Measurements from ENCODE around the gene OR51T1.

Gene OR51T1

GRCh38 chr11:4916581-4916980 lies 34.9 kb downstream of the OR51T1 start:
- no peak overlapping the region for H2AFZ ChIP-seq (ENCODE audit: low read depth, low read length)
- no peaks in the 10 kb centered on the region for H3K27me3 ChIP-seq (ENCODE audit: control insufficient read depth in 1 of 2, insufficient read depth in 1 of 2, low read length in 2 of 2)
- H3K4me2 ChIP-seq (ENCODE audit: low read length, poor library complexity, severe bottlenecking), result no peak overlapping the region
- no peak overlapping the region for H3K4ac ChIP-seq (ENCODE audit: low read depth in 1 of 2, low read length in 2 of 2)
- H3K79me1 ChIP-seq (replicated peaks; ENCODE audit: low read length, poor library complexity, severe bottlenecking), result no peaks in the 10 kb centered on the region
- no peak overlapping the region for H3K27ac ChIP-seq (ENCODE audit: low read length, poor library complexity, severe bottlenecking)
- no peak overlapping the region for H2BK15ac ChIP-seq (ENCODE audit: low read depth, poor library complexity, severe bottlenecking)
- no peak overlapping the region for H2BK12ac ChIP-seq (ENCODE audit: low read length in 2 of 2)
- H4K91ac ChIP-seq (ENCODE audit: low read length), result no peak overlapping the region
- no peaks in the 10 kb centered on the region for H3K9me3 ChIP-seq (ENCODE audit: control insufficient read depth, low read length)
- H3K18ac ChIP-seq (ENCODE audit: low read depth in 1 of 2, low read length in 2 of 2), result no peak overlapping the region
- H2AK5ac ChIP-seq (ENCODE audit: low read length, severe bottlenecking), result no peak overlapping the region
- no peak overlapping the region for H3K4me3 ChIP-seq (ENCODE audit: insufficient read depth in 1 of 2, low read depth in 1 of 2, low read length in 2 of 2)
- H2BK5ac ChIP-seq (ENCODE audit: low read depth, low read length, poor library complexity, severe bottlenecking), result no peak overlapping the region
- H4K8ac ChIP-seq (ENCODE audit: low read length), result no peak overlapping the region
- DNase-seq, result no peak
- no peak overlapping the region for H2BK120ac ChIP-seq (ENCODE audit: low read depth, low read length)
- no peak overlapping the region for H3K9ac ChIP-seq (ENCODE audit: low read length)
- no peak overlapping the region for H3K23ac ChIP-seq (ENCODE audit: low read length in 2 of 2)
- no peaks in the 10 kb centered on the region for H3K36me3 ChIP-seq (ENCODE audit: control insufficient read depth in 1 of 2, insufficient read depth in 2 of 2, low read depth in 1 of 2, low read length in 2 of 2)
- H3K14ac ChIP-seq (ENCODE audit: low read length in 2 of 2), result no peak overlapping the region
- H3K4me1 ChIP-seq (ENCODE audit: control insufficient read depth, insufficient read depth, low read depth, low read length), result no peaks in the 10 kb centered on the region

- no peak within 1 kb of the TSS for H3K4me3 ChIP-seq (ENCODE audit: insufficient read depth in 1 of 2, low read depth in 1 of 2, low read length in 2 of 2)
Observed at GRCh38 chr11:4919250-4919649, 37.5 kb downstream of the OR51T1 start, which contains the start of gene OR51G2. Gene OR51G2 (minus strand): TSS chr11:4919350. CDS start chr11:4915663, 3,687 bp downstream.

GRCh38 chr11:4921796-4922195 lies 40.1 kb downstream of the OR51T1 start:
- Histone ChIP-seq H3K36me3 (ENCODE audit: control insufficient read depth in 1 of 2, insufficient read depth in 2 of 2, low read depth in 1 of 2, low read length in 2 of 2) (no peaks in the 10 kb centered on the region), H3K4me1 (ENCODE audit: control insufficient read depth, insufficient read depth, low read depth, low read length) (no peaks in the 10 kb centered on the region), H3K79me1 (replicated peaks; ENCODE audit: low read length, poor library complexity, severe bottlenecking) (no peaks in the 10 kb centered on the region), H2BK12ac (ENCODE audit: low read length in 2 of 2) (no peak overlapping the region), H3K4ac (ENCODE audit: low read depth in 1 of 2, low read length in 2 of 2) (no peak overlapping the region), H3K4me3 (ENCODE audit: insufficient read depth in 1 of 2, low read depth in 1 of 2, low read length in 2 of 2) (no peak overlapping the region), H4K8ac (ENCODE audit: low read length) (no peak overlapping the region), H3K14ac (ENCODE audit: low read length in 2 of 2) (no peak overlapping the region), H3K9ac (ENCODE audit: low read length) (no peak overlapping the region), H3K18ac (ENCODE audit: low read depth in 1 of 2, low read length in 2 of 2) (no peak overlapping the region), H3K4me2 (ENCODE audit: low read length, poor library complexity, severe bottlenecking) (no peak overlapping the region), H2BK120ac (ENCODE audit: low read depth, low read length) (no peak overlapping the region), H3K27me3 (ENCODE audit: control insufficient read depth in 1 of 2, insufficient read depth in 1 of 2, low read length in 2 of 2) (peaks cover 0 to 3% of the 10 kb centered on the region in 2 experiments), H3K23ac (ENCODE audit: low read length in 2 of 2) (no peak overlapping the region), H2BK5ac (ENCODE audit: low read depth, low read length, poor library complexity, severe bottlenecking) (no peak overlapping the region), H2AFZ (ENCODE audit: low read depth, low read length) (no peak overlapping the region), H3K27ac (ENCODE audit: low read length, poor library complexity, severe bottlenecking) (no peak overlapping the region), H2BK15ac (ENCODE audit: low read depth, poor library complexity, severe bottlenecking) (no peak overlapping the region), H4K91ac (ENCODE audit: low read length) (no peak overlapping the region), H3K9me3 (ENCODE audit: control insufficient read depth, low read length) (no peaks in the 10 kb centered on the region), H2AK5ac (ENCODE audit: low read length, severe bottlenecking) (no peak overlapping the region)
- 75% methylated on average over 1 of the region's 1 CpG for WGBS
- no peak for DNase-seq

More at GRCh38 chr11:4919250-4919649, 37.5 kb downstream of the OR51T1 start, which contains the start of gene OR51G2:
- no peak within 1 kb of the TSS for H4K91ac ChIP-seq (ENCODE audit: low read length)
- no peak within 1 kb of the TSS for H3K27ac ChIP-seq (ENCODE audit: low read length, poor library complexity, severe bottlenecking)
- no peak within 1 kb of the TSS for H2BK120ac ChIP-seq (ENCODE audit: low read depth, low read length)
- H2BK12ac ChIP-seq (ENCODE audit: low read length in 2 of 2), result no peak within 1 kb of the TSS
- no peak for DNase-seq
- H3K27me3 ChIP-seq (ENCODE audit: control insufficient read depth in 1 of 2, insufficient read depth in 1 of 2, low read length in 2 of 2), result peaks cover 0 to 3% of the 10 kb centered on the region in 2 experiments
- no peak within 1 kb of the TSS for H3K4ac ChIP-seq (ENCODE audit: low read depth in 1 of 2, low read length in 2 of 2)
- H3K18ac ChIP-seq (ENCODE audit: low read depth in 1 of 2, low read length in 2 of 2), result no peak within 1 kb of the TSS
- no peak within 1 kb of the TSS for H3K9ac ChIP-seq (ENCODE audit: low read length)
- H3K4me2 ChIP-seq (ENCODE audit: low read length, poor library complexity, severe bottlenecking), result no peak within 1 kb of the TSS
- no peaks in the 10 kb centered on the region for H3K4me1 ChIP-seq (ENCODE audit: control insufficient read depth, insufficient read depth, low read depth, low read length)
- no peaks in the 10 kb centered on the region for H3K9me3 ChIP-seq (ENCODE audit: control insufficient read depth, low read length)
- no peaks in the 10 kb centered on the region for H3K36me3 ChIP-seq (ENCODE audit: control insufficient read depth in 1 of 2, insufficient read depth in 2 of 2, low read depth in 1 of 2, low read length in 2 of 2)
- H2AK5ac ChIP-seq (ENCODE audit: low read length, severe bottlenecking), result no peak within 1 kb of the TSS
- H3K79me1 ChIP-seq (replicated peaks; ENCODE audit: low read length, poor library complexity, severe bottlenecking), result no peaks in the 10 kb centered on the region
- no peak within 1 kb of the TSS for H3K23ac ChIP-seq (ENCODE audit: low read length in 2 of 2)
- no peak within 1 kb of the TSS for H2BK15ac ChIP-seq (ENCODE audit: low read depth, poor library complexity, severe bottlenecking)
- no peak within 1 kb of the TSS for H3K14ac ChIP-seq (ENCODE audit: low read length in 2 of 2)
- H2AFZ ChIP-seq (ENCODE audit: low read depth, low read length), result no peak within 1 kb of the TSS
- H4K8ac ChIP-seq (ENCODE audit: low read length), result no peak within 1 kb of the TSS
- 75% methylated on average over 4 of the region's 4 CpGs for WGBS
- no peak within 1 kb of the TSS for H2BK5ac ChIP-seq (ENCODE audit: low read depth, low read length, poor library complexity, severe bottlenecking)

- no peak overlapping the region for H4K8ac ChIP-seq (ENCODE audit: low read length)
- H2BK15ac ChIP-seq (ENCODE audit: low read depth, poor library complexity, severe bottlenecking), result no peak overlapping the region
- no peak overlapping the region for H3K23ac ChIP-seq (ENCODE audit: low read length in 2 of 2)
- H2AFZ ChIP-seq (ENCODE audit: low read depth, low read length), result no peak overlapping the region
- 83% methylated on average over 1 of the region's 1 CpG for WGBS
- H3K27ac ChIP-seq (ENCODE audit: low read length, poor library complexity, severe bottlenecking), result no peak overlapping the region
- H2BK5ac ChIP-seq (ENCODE audit: low read depth, low read length, poor library complexity, severe bottlenecking), result no peak overlapping the region
- no peak for DNase-seq
- H3K18ac ChIP-seq (ENCODE audit: low read depth in 1 of 2, low read length in 2 of 2), result no peak overlapping the region
- no peak overlapping the region for H3K9ac ChIP-seq (ENCODE audit: low read length)
- no peak overlapping the region for H3K4ac ChIP-seq (ENCODE audit: low read depth in 1 of 2, low read length in 2 of 2)
- no peak overlapping the region for H2BK12ac ChIP-seq (ENCODE audit: low read length in 2 of 2)
- no peak overlapping the region for H4K91ac ChIP-seq (ENCODE audit: low read length)
- H3K27me3 ChIP-seq (ENCODE audit: control insufficient read depth in 1 of 2, insufficient read depth in 1 of 2, low read length in 2 of 2), result peaks cover 0 to 3% of the 10 kb centered on the region in 2 experiments
- H3K79me1 ChIP-seq (replicated peaks; ENCODE audit: low read length, poor library complexity, severe bottlenecking), result no peaks in the 10 kb centered on the region
- H3K14ac ChIP-seq (ENCODE audit: low read length in 2 of 2), result no peak overlapping the region
- no peak overlapping the region for H3K4me3 ChIP-seq (ENCODE audit: insufficient read depth in 1 of 2, low read depth in 1 of 2, low read length in 2 of 2)
- H3K36me3 ChIP-seq (ENCODE audit: control insufficient read depth in 1 of 2, insufficient read depth in 2 of 2, low read depth in 1 of 2, low read length in 2 of 2), result no peaks in the 10 kb centered on the region
- H2BK120ac ChIP-seq (ENCODE audit: low read depth, low read length), result no peak overlapping the region
- no peak overlapping the region for H3K4me2 ChIP-seq (ENCODE audit: low read length, poor library complexity, severe bottlenecking)
- H3K9me3 ChIP-seq (ENCODE audit: control insufficient read depth, low read length), result no peaks in the 10 kb centered on the region
- H3K4me1 ChIP-seq (ENCODE audit: control insufficient read depth, insufficient read depth, low read depth, low read length), result no peaks in the 10 kb centered on the region
- no peak overlapping the region for H2AK5ac ChIP-seq (ENCODE audit: low read length, severe bottlenecking)
Observed at GRCh38 chr11:4922304-4922703, 40.6 kb downstream of the OR51T1 start.
